HEK293T (cell line): ENCODE measurements around the gene NUDT17.

ENCODE experiments used
- CTCF ChIA-PET: fragments of 350-600 bp; formaldehyde crosslinking; extraction: SDS; loops from one replicate; lab custom pipeline; 2021; ENCODE audit warnings: antibody characterized with exemption, inconsistent platforms; lab: Yijun Ruan, JAX
- POLR2A ChIA-PET: fragments of 350-600 bp; formaldehyde crosslinking; extraction: SDS; loops from one replicate; lab custom pipeline; 2020; ENCODE audit warnings: antibody characterized with exemption, inconsistent platforms; lab: Yijun Ruan, JAX
- DNase-seq: peaks from one replicate; pipeline ENCODE4 v3.0.0; 2012; ENCODE audit warnings: mixed read lengths; ENCODE audit errors: extremely low spot score
- ARNT ChIP-seq: fragments of 450-650 bp; IDR thresholded peaks from 2 replicates; pipeline ENCODE4 v1.6.1; 2017; ENCODE audit warnings: mild to moderate bottlenecking
- BHLHE40 ChIP-seq: fragments of 450-650 bp; IDR thresholded peaks from 2 replicates; pipeline ENCODE4 v1.6.1; 2016; ENCODE audit warnings: mild to moderate bottlenecking, moderate library complexity, borderline replicate concordance
- CTBP1 ChIP-seq: fragments of 450-650 bp; IDR thresholded peaks from 2 replicates; pipeline ENCODE4 v1.6.1; 2016; ENCODE audit warnings: borderline replicate concordance
- ELF4 ChIP-seq: fragments of 450-650 bp; IDR thresholded peaks from 2 replicates; pipeline ENCODE4 v1.6.1; 2017; ENCODE audit warnings: antibody characterized with exemption
- FOXA1 ChIP-seq: fragments of 450-650 bp; IDR thresholded peaks from 2 replicates; pipeline ENCODE4 v1.6.1; 2016; ENCODE audit warnings: mild to moderate bottlenecking
- FOXK2 ChIP-seq: fragments of 450-650 bp; IDR thresholded peaks from 2 replicates; pipeline ENCODE4 v1.6.1; 2016; ENCODE audit warnings: mild to moderate bottlenecking
- FOXM1 ChIP-seq: fragments of 450-650 bp; IDR thresholded peaks from 2 replicates; pipeline ENCODE4 v1.6.1; 2017; ENCODE audit warnings: mild to moderate bottlenecking, borderline replicate concordance
- HDGF ChIP-seq: fragments of 450-650 bp; IDR thresholded peaks from 2 replicates; pipeline ENCODE4 v1.6.1; 2017; ENCODE audit warnings: antibody characterized with exemption, borderline replicate concordance
- L3MBTL2 ChIP-seq: fragments of 450-650 bp; conservative IDR thresholded peaks from 2 replicates; pipeline ENCODE4 v1.6.1; 2016; ENCODE audit warnings: mild to moderate bottlenecking
- LEF1 ChIP-seq: fragments of 450-650 bp; IDR thresholded peaks from 2 replicates; pipeline ENCODE4 v1.6.1; 2017; ENCODE audit warnings: mild to moderate bottlenecking, borderline replicate concordance
- NFRKB ChIP-seq: fragments of 450-650 bp; IDR thresholded peaks from 2 replicates; pipeline ENCODE4 v1.6.1; 2016; ENCODE audit warnings: mild to moderate bottlenecking, moderate library complexity
- PKNOX1 ChIP-seq: fragments of 450-650 bp; IDR thresholded peaks from 2 replicates; pipeline ENCODE4 v1.6.1; 2016
- SP1 ChIP-seq: fragments of 450-650 bp; IDR thresholded peaks from 2 replicates; pipeline ENCODE4 v1.6.1; 2017
- SUZ12 ChIP-seq: fragments of 450-650 bp; IDR thresholded peaks from 2 replicates; pipeline ENCODE4 v1.6.1; 2016; ENCODE audit warnings: mild to moderate bottlenecking
- TARDBP ChIP-seq: fragments of 450-650 bp; IDR thresholded peaks from 2 replicates; pipeline ENCODE4 v1.6.1; 2016
- ZNF384 ChIP-seq: fragments of 450-650 bp; IDR thresholded peaks from 2 replicates; pipeline ENCODE4 v1.6.1; 2016

The NUDT17 gene

GRCh38 chr1:145845514-145846161 lies at the start of gene NUDT17:
TSS of gene NUDT17 (plus strand) at chr1:145845630. CDS start at chr1:145845641, 11 bp downstream.
- CTCF ChIA-PET, result interaction anchor here (0.6 to 7.3 kb wide), 25 partner anchors 9 to 190 kb away, joined by 3 to 97 read pairs (median 4); partner anchors contain the start of genes ANKRD34A, ANKRD35, LIX1L and PIAS3
- no peak for TF ChIP-seq TARDBP
- TF ChIP-seq FOXM1, result no peak
- TF ChIP-seq HDGF, result no peak
- TF ChIP-seq L3MBTL2, result 0 out of 2 replicates have a peak, but pooled peaks have one; percentile 38
- peak; percentile 94 for DNase-seq
- POLR2A ChIA-PET, result interaction anchor here (0.8 to 5.7 kb wide), 10 partner anchors 8 to 193 kb away, joined by 3 to 86 read pairs (median 6); partner anchors contain the start of genes ANKRD34A, HJV, PEX11B and PIAS3

GRCh38 chr1:145796753-145797152 lies 48.7 kb upstream of the NUDT17 start:
- ChIA-PET CTCF (no interaction called here), POLR2A (no interaction called here)
- DNase-seq, result no peak
- TF ChIP-seq HDGF (no peak), ARNT (no peak)

GRCh38 chr1:145799806-145800205 lies 45.6 kb upstream of the NUDT17 start:
- POLR2A ChIA-PET, result no interaction called here
- no peak for TF ChIP-seq PKNOX1
- TF ChIP-seq BHLHE40, result no peak
- TF ChIP-seq FOXK2, result no peak
- no peak for TF ChIP-seq FOXA1
- TF ChIP-seq ARNT, result no peak
- no peak for TF ChIP-seq ELF4
- no peak for TF ChIP-seq LEF1
- TF ChIP-seq NFRKB, result no peak
- TF ChIP-seq SP1, result no peak
- TF ChIP-seq FOXM1, result no peak
- no peak for TF ChIP-seq ZNF384
- TF ChIP-seq HDGF, result no peak
- no peak for TF ChIP-seq L3MBTL2
- TF ChIP-seq CTBP1, result no peak
- no peak for TF ChIP-seq SUZ12
- TF ChIP-seq TARDBP, result no peak
- CTCF ChIA-PET, result no interaction called here
- DNase-seq, result no peak

- ChIA-PET CTCF (interaction anchor here (0.6 kb wide), 1 partner anchor 82 kb away, joined by 6 read pairs; no protein-coding TSS in a partner anchor), POLR2A (interaction anchor here (2.6 kb wide), 1 partner anchor 20 kb away, joined by 11 read pairs; the partner anchor contains the start of genes POLR3C and RNF115)
- TF ChIP-seq FOXA1, result no peak
- TF ChIP-seq FOXM1, result no peak
- no peak for TF ChIP-seq SUZ12
- no peak for TF ChIP-seq CTBP1
- TF ChIP-seq L3MBTL2, result no peak
- no peak for TF ChIP-seq LEF1
- no peak for TF ChIP-seq TARDBP
- DNase-seq, result no peak
Measured at GRCh38 chr1:145804235-145805045, 41.0 kb upstream of the NUDT17 start.

GRCh38 chr1:145805057-145805456 lies 40.4 kb upstream of the NUDT17 start:
- ChIA-PET CTCF (interaction anchor here (1.2 kb wide), 1 partner anchor 40 kb away, joined by 3 read pairs; the partner anchor contains the start of gene NUDT17), POLR2A (interaction anchor here (1.3 to 2.6 kb wide), 1 partner anchor 19 kb away, joined by 6 to 11 read pairs; the partner anchor contains the start of genes POLR3C and RNF115)
- DNase-seq, result no peak
- TF ChIP-seq PKNOX1, result no peak
- no peak for TF ChIP-seq ZNF384
- no peak for TF ChIP-seq NFRKB
- no peak for TF ChIP-seq SUZ12
- no peak for TF ChIP-seq CTBP1
- no peak for TF ChIP-seq ARNT
- TF ChIP-seq TARDBP, result no peak
- no peak for TF ChIP-seq LEF1
- TF ChIP-seq FOXM1, result no peak
- no peak for TF ChIP-seq ELF4
- no peak for TF ChIP-seq FOXA1
- TF ChIP-seq FOXK2, result no peak
- TF ChIP-seq HDGF, result no peak
- TF ChIP-seq L3MBTL2, result no peak
- no peak for TF ChIP-seq SP1
- TF ChIP-seq BHLHE40, result no peak

- ChIA-PET POLR2A (interaction anchor here (1.3 kb wide), 1 partner anchor 18 kb away, joined by 6 read pairs; the partner anchor contains the start of genes POLR3C and RNF115), CTCF (interaction anchor here (1.2 kb wide), 1 partner anchor 39 kb away, joined by 3 read pairs; the partner anchor contains the start of gene NUDT17)
- DNase-seq, result no peak
- TF ChIP-seq CTBP1 (no peak), ZNF384 (no peak), BHLHE40 (no peak), NFRKB (no peak), FOXK2 (no peak), ELF4 (no peak), SP1 (no peak), LEF1 (no peak), SUZ12 (no peak), FOXM1 (no peak), PKNOX1 (no peak), HDGF (no peak), TARDBP (no peak), ARNT (no peak), FOXA1 (no peak), L3MBTL2 (no peak)
Measured at GRCh38 chr1:145806408-145806807, 39.0 kb upstream of the NUDT17 start.
